Tibial nerve (tissue), 4 donors: ENCODE measurements around the gene PIEZO1. TPM values are rescaled to one million over a fixed set of nuclear protein-coding genes. Genes with fewer than 3 reads are reported as not detected.
A peak's percentile ranks its signal among the peaks of the same experiment; 100 is the strongest.

Source experiments
- DNase-seq, 2 donors: peaks; one replicate each; pipeline ENCODE4 v3.0.0-alpha.2; 2019; ENCODE audit warnings: low spot score in 2 of 2
- H3K27ac ChIP-seq, 4 donors: fragments of 200-600 bp; sonication (generic) in 3 of 4; one replicate each; pipeline ENCODE4 v1.5.1; 2017 to 2019; ENCODE audit warnings: mild to moderate bottlenecking in 1 of 4
- H3K27me3 ChIP-seq, 2 donors: fragments of 200-600 bp; sonication (generic) in 1 of 2; one replicate each; pipeline versions ENCODE4 v1.5.1 to v1.6.0; 2017 to 2019
- H3K36me3 ChIP-seq, 3 donors: fragments of 200-600 bp; sonication (generic); one replicate each; pipeline ENCODE4 v1.5.1; 2018 to 2019
- H3K4me1 ChIP-seq, 4 donors: fragments of 200-600 bp; sonication (generic) in 3 of 4; one replicate each; pipeline ENCODE4 v1.5.1; 2017 to 2019
- H3K4me3 ChIP-seq, 4 donors: fragments of 200-600 bp; sonication (generic) in 3 of 4; one replicate each; pipeline ENCODE4 v1.5.1; 2017 to 2019; ENCODE audit warnings: mild to moderate bottlenecking in 1 of 4, moderate library complexity in 1 of 4
- H3K9me3 ChIP-seq, 4 donors: fragments of 200-600 bp; sonication (generic) in 3 of 4; one replicate each; pipeline ENCODE4 v1.5.1; 2017 to 2019
- CTCF ChIP-seq, 5 experiments: fragments of 200-600 bp in 3 of 5; fragments of 450-650 bp in 2 of 5; sonication (generic) in 3 of 5; IDR thresholded peaks; one replicate each; pipeline ENCODE4 v1.5.1; 2016 to 2019; ENCODE audit warnings: antibody characterized with exemption in 5 of 5, mild to moderate bottlenecking in 3 of 5, moderate library complexity in 2 of 5
- EP300 ChIP-seq, 2 donors: sonication (generic); formaldehyde crosslinking; IDR thresholded peaks; one replicate each; pipeline ENCODE4 v1.6.1; 2017; ENCODE audit warnings: antibody characterized with exemption in 2 of 2, mild to moderate bottlenecking in 1 of 2
- POLR2A ChIP-seq, 2 donors: fragments of 450-650 bp; IDR thresholded peaks; one replicate each; pipeline ENCODE4 v1.6.1; 2017; ENCODE audit warnings: antibody characterized with exemption in 2 of 2, mild to moderate bottlenecking in 2 of 2, moderate library complexity in 2 of 2
- WGBS, 2 donors: methylation state at CpG; one replicate each; pipeline ENCODE4 v1.1.5; 2018; 5-methylcytosine and 5-hydroxymethylcytosine counted together
- total RNA-seq, 4 donors: library from RNA; depleted of rRNA; stranded (reverse); fragments of >200 nt; gene quantifications; one replicate each; pipeline ENCODE4 v1.1.0, GENCODE V29; 2016

PIEZO1 gene
- total RNA-seq, 4 donors from 2014 or later: 90.5 to 309 (median 165) TPM

GRCh38 chr16:88688013-88688778 is 96.8 kb downstream of the PIEZO1 start:
- H3K27me3 ChIP-seq: peaks cover 0 to 79% of the 10 kb centered on the region in 2 donors
- H3K4me3 ChIP-seq: no peak overlapping the region
- no peak for TF ChIP-seq EP300 (IDR thresholded peaks at IDR 0.05)
- no peak for TF ChIP-seq CTCF (IDR thresholded peaks at IDR 0.05)
- TF ChIP-seq POLR2A (IDR thresholded peaks at IDR 0.05): no peak
- H3K4me1 ChIP-seq: peaks cover 0 to 28% (median 18%) of the 10 kb centered on the region in 4 donors
- 53% methylated on average over 21 to 28 of the region's 28 CpGs for WGBS, 2 donors
- no peaks in the 10 kb centered on the region for H3K36me3 ChIP-seq
- H3K9me3 ChIP-seq: no peaks in the 10 kb centered on the region
- DNase-seq: no peak
- H3K27ac ChIP-seq: no peak overlapping the region

- TF ChIP-seq EP300 (IDR thresholded peaks at IDR 0.05) (no peak), POLR2A (IDR thresholded peaks at IDR 0.05) (no peak), CTCF (IDR thresholded peaks at IDR 0.05) (no peak)
- Histone ChIP-seq H3K9me3 (no peaks in the 10 kb centered on the region), H3K4me3 (no peak overlapping the region), H3K27me3 (peaks cover 0 to 84% of the 10 kb centered on the region in 2 donors), H3K36me3 (no peaks in the 10 kb centered on the region), H3K27ac (peak overlapping the region in 1 of 4 donors; percentile 72), H3K4me1 (peaks cover 0 to 25% (median 17%) of the 10 kb centered on the region in 4 donors)
- DNase-seq: no peak
- WGBS, 2 donors: 66 to 72% methylated on average over 3 of the region's 3 CpGs
Measured at GRCh38 chr16:88687676-88688012, 97.4 kb downstream of the PIEZO1 start.

GRCh38 chr16:88687254-88687576 is 97.8 kb downstream of the PIEZO1 start:
- 37 to 45% methylated on average over 7 of the region's 10 CpGs for WGBS, 2 donors
- H3K27me3 ChIP-seq: peaks cover 0 to 87% of the 10 kb centered on the region in 2 donors
- no peak for TF ChIP-seq POLR2A (IDR thresholded peaks at IDR 0.05)

GRCh38 chr16:88686439-88687253 is 98.4 kb downstream of the PIEZO1 start, which contains the start of gene SNAI3:
Gene SNAI3 (minus strand): TSS chr16:88686507. CDS start chr16:88686406, 101 bp downstream.
- Histone ChIP-seq H3K4me3 (peak within 1 kb of the TSS; percentile 29 to 70 (median 48)), H3K27me3 (peaks cover 0 to 87% of the 10 kb centered on the region in 2 donors)
- 5 to 12% methylated on average over 11 to 40 of the region's 65 CpGs for WGBS, 2 donors

More at GRCh38 chr16:88687254-88687576, 97.8 kb downstream of the PIEZO1 start:
- peak overlapping the region in 2 of 4 donors; percentile 63 to 72 for H3K27ac ChIP-seq
- no peak for DNase-seq
- peaks cover 0 to 26% (median 17%) of the 10 kb centered on the region in 4 donors for H3K4me1 ChIP-seq
- H3K4me3 ChIP-seq: no peak overlapping the region
- no peaks in the 10 kb centered on the region for H3K9me3 ChIP-seq
- no peaks in the 10 kb centered on the region for H3K36me3 ChIP-seq

More at GRCh38 chr16:88686439-88687253, 98.4 kb downstream of the PIEZO1 start, which contains the start of gene SNAI3:
- peaks cover 0 to 32% (median 19%) of the 10 kb centered on the region in 4 donors for H3K4me1 ChIP-seq
- H3K36me3 ChIP-seq: no peaks in the 10 kb centered on the region
- peak within 1 kb of the TSS; percentile 20 to 78 (median 68) for H3K27ac ChIP-seq
- TF ChIP-seq POLR2A (IDR thresholded peaks at IDR 0.05) (peak in 1 of 2 donors; percentile 23), CTCF (IDR thresholded peaks at IDR 0.05) (peak in 1 of 5 experiments; percentile 7), EP300 (IDR thresholded peaks at IDR 0.05) (peak in 1 of 2 donors; percentile 48)
- DNase-seq: peak; percentile 44 to 62
- H3K9me3 ChIP-seq: no peaks in the 10 kb centered on the region
